ENCODE measurements around the gene SEC14L5. TPM values are rescaled to one million over a fixed set of nuclear protein-coding genes. Genes with fewer than 3 reads are reported as not detected.
"Not testable (repeated sequence)": the region's sequence is repeated elsewhere in the genome, so short reads cannot be mapped to it uniquely, and the experiment has no call there.

Gene SEC14L5
- total RNA-seq, 6 experiments from 2014 or later: not detected

- H3K9me3 Mint-ChIP-seq: peaks cover 19% of the 10 kb centered on the region
- no peak overlapping the region for H3K27ac Mint-ChIP-seq
- DNase-seq: no peak
- TF ChIP-seq CTCF (IDR thresholded peaks at IDR 0.05): no peak
- H3K4me1 Mint-ChIP-seq (ENCODE audit: low read depth): no peaks in the 10 kb centered on the region
- no peak overlapping the region for H3K4me3 Mint-ChIP-seq
- peaks cover 9% of the 10 kb centered on the region for H3K36me3 Mint-ChIP-seq (ENCODE audit: low read depth)
- H3K27me3 Mint-ChIP-seq (ENCODE audit: insufficient read depth): peaks cover 39% of the 10 kb centered on the region
Measured at GRCh38 chr16:4925293-4925607, 32.9 kb upstream of the SEC14L5 start.

- no peak for DNase-seq
- Mint-ChIP-seq H3K27ac (no peak overlapping the region), H3K4me1 (ENCODE audit: low read depth) (no peaks in the 10 kb centered on the region), H3K27me3 (ENCODE audit: insufficient read depth) (peaks cover 39% of the 10 kb centered on the region), H3K36me3 (ENCODE audit: low read depth) (peaks cover 9% of the 10 kb centered on the region), H3K9me3 (peaks cover 19% of the 10 kb centered on the region), H3K4me3 (no peak overlapping the region)
- TF ChIP-seq CTCF (IDR thresholded peaks at IDR 0.05): no peak
Measured at GRCh38 chr16:4925791-4926190, 32.3 kb upstream of the SEC14L5 start.

GRCh38 chr16:4926928-4927327 lies 31.2 kb upstream of the SEC14L5 start:
- no peaks in the 10 kb centered on the region for H3K4me1 Mint-ChIP-seq (ENCODE audit: low read depth)
- H3K27me3 Mint-ChIP-seq (ENCODE audit: insufficient read depth): peaks cover 42% of the 10 kb centered on the region
- H3K9me3 Mint-ChIP-seq: peaks cover 19% of the 10 kb centered on the region
- H3K36me3 Mint-ChIP-seq (ENCODE audit: low read depth): peaks cover 9% of the 10 kb centered on the region
- TF ChIP-seq CTCF (IDR thresholded peaks at IDR 0.05): no peak
- no peak overlapping the region for H3K4me3 Mint-ChIP-seq
- H3K27ac Mint-ChIP-seq: no peak overlapping the region
- no peak for DNase-seq

- no peak for TF ChIP-seq CTCF (IDR thresholded peaks at IDR 0.05)
- H3K4me3 Mint-ChIP-seq: no peak overlapping the region
- H3K4me1 Mint-ChIP-seq (ENCODE audit: low read depth): no peaks in the 10 kb centered on the region
- no peak overlapping the region for H3K27ac Mint-ChIP-seq
- peaks cover 9% of the 10 kb centered on the region for H3K36me3 Mint-ChIP-seq (ENCODE audit: low read depth)
- peaks cover 19% of the 10 kb centered on the region for H3K9me3 Mint-ChIP-seq
- no peak for DNase-seq
- peaks cover 44% of the 10 kb centered on the region for H3K27me3 Mint-ChIP-seq (ENCODE audit: insufficient read depth)
Measured at GRCh38 chr16:4927661-4928060, 30.5 kb upstream of the SEC14L5 start.

- no peaks in the 10 kb centered on the region for H3K4me1 Mint-ChIP-seq (ENCODE audit: low read depth)
- H3K27ac Mint-ChIP-seq: no peak overlapping the region
- H3K27me3 Mint-ChIP-seq (ENCODE audit: insufficient read depth): peaks cover 42% of the 10 kb centered on the region
- no peak for TF ChIP-seq CTCF (IDR thresholded peaks at IDR 0.05)
- H3K9me3 Mint-ChIP-seq: peaks cover 19% of the 10 kb centered on the region
- H3K36me3 Mint-ChIP-seq (ENCODE audit: low read depth): peaks cover 9% of the 10 kb centered on the region
- DNase-seq: no peak
- H3K4me3 Mint-ChIP-seq: no peak overlapping the region
Measured at GRCh38 chr16:4928227-4928626, 29.9 kb upstream of the SEC14L5 start.

- not testable (repeated sequence) for H3K27ac Mint-ChIP-seq; H3K36me3 Mint-ChIP-seq (ENCODE audit: low read depth); DNase-seq; H3K4me3 Mint-ChIP-seq; H3K4me1 Mint-ChIP-seq (ENCODE audit: low read depth)
- Mint-ChIP-seq H3K9me3 (peaks cover 19% of the 10 kb centered on the region), H3K27me3 (ENCODE audit: insufficient read depth) (peaks cover 43% of the 10 kb centered on the region)
Measured at GRCh38 chr16:4929619-4930018, 28.5 kb upstream of the SEC14L5 start.

All from HFFc6 (cell line).